HG02678 (cell line): ENCODE results near the gene MRPL58.
"Not testable (repeated sequence)": the region's sequence is repeated elsewhere in the genome, so short reads cannot be mapped to it uniquely, and the experiment has no call there.

ENCODE experiments used
- ATAC-seq: cut with Tn5 transposase; IDR thresholded peaks from one replicate; pipeline ENCODE4 v1.9.1; 2021; ENCODE audit warnings: mild to moderate bottlenecking, moderate library complexity; ENCODE audit not compliant: unreplicated experiment

MRPL58 gene

DNA sequence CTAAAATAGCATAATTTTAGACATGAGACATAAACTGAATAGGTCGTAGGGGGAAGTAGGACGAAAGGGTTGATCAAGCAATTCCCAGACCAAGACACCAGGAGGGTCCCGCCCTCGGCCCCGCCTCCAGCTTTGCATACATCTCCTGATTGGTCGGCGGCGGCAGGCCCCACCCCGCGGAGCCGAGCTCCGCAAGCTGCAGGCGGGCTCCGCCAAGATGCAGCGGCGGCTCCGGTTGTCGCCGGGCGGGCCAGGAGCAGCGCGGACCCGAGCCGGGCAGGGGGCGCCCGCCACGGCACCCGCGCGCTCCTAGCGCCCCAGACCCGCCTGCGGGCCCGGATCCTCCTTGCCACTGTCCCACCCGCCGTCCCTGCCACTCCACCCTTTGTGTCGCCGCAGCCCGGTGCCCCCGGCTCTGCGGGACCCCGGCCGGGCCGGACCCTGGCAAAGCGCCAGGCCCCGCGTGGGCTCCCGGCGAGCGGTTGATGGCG, 25.0 kb upstream of the MRPL58 start, which contains the start of gene CDR2L:
CDR2L (plus strand) TSS at position 215 of the 491 bp plus-strand sequence. CDS start 412 bp downstream, outside the sequence.
- ATAC-seq: peak; percentile 96

DNA sequence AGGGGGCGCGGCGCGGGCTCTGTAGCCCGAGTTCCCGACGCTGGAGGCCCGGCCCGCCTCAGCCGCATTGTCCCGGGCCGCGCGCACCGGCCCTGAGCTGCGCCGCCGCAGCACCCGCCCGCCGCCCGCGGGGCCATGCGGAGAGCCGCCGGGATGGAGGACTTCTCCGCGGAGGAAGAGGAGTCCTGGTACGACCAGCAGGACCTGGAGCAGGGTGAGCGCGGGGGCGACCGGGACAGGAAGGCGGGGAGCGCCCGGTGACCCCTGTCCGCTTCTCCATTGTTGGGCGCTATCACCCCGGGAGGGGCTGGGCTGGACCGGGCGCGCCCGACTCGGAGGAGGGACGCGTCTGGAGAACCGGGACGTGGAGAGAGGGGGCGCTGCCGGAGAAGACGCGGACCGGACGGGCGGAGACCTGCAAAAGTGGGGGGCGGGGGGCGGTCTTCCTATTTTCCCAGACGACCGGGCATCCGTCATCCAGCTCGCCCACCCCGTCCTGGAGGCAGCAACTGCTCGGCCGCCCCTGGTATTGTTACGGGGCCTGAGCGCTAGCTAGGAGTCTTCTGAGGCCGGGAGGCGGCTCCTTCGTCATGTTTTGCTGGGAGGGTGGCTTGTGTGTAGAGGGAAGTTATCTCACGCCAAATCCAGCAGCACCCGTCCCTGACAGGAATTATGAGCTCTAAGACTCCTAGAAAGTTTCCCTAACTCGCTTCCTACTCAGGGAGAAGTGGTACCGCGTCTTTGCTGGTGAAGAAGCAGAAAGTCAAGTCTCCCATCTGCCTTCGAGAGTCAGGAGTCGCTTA, 24.4 kb upstream of the MRPL58 start:
- ATAC-seq: peak; percentile 36

- no peak for ATAC-seq
Measured at GRCh38 chr17:74990581-74991105, 21.8 kb upstream of the MRPL58 start.

GRCh38 chr17:74992223-74992622, 20.2 kb upstream of the MRPL58 start:
- ATAC-seq: no peak

- no peak for ATAC-seq
Measured at GRCh38 chr17:74994440-74994839, 18.0 kb upstream of the MRPL58 start.

DNA sequence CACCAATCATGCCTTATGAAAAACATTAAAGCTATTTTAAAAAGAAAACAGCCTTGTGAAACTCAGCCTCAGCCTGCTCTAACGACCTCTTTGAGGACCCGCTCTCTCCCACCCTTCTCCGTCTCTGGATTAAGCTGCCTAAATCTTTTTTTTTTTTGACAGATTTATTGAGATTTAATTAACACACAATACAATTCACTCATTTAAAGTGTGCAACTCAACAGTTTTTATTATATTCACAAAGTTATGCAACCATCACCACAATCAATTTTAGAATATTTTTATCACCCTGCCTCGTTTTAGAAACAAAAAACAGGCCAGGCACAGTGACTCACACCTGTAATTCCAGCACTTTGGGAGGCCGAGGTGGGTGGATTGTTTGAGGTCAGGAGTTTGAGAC, 16.6 kb upstream of the MRPL58 start:
- no peak for ATAC-seq

DNA sequence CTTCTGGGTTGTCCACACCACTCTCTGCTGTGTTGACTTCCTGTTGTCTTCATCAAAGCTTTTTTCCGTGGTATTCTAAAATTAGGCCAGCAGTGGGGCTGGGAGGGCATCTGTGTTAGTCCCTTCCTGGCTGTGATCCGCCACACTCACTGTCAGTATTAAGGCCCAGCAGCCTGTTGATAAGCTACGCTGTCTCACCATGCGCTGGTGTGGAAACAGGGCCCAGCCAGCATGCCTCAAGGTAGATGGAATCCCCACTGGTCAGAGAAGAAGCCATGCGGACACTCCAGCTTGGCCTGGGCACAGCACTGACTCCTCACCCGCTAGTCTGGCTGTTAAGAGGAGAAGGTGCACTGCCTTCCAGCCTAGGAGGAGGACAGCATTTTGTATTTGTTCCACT, 13.7 kb upstream of the MRPL58 start:
- no peak for ATAC-seq

DNA sequence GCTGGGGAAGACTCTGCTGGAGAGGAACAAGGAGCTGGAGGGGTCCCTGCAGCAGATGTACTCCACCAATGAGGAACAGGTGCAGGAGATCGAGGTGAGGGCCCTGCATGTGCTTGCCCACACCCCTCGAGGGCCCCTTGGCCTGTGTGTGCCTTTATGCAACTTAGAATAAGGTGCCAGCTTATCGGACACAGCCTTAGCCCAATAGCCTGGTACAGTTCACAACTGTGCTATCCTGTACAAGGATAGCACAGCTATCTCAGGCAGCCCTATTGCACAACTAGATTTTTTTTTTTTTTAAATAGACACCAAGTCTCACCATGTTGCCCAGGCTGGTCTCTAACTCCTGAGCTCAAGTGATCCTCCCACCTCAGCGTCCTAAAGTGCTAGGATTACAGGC, 12.9 kb upstream of the MRPL58 start:
- ATAC-seq: no peak

DNA sequence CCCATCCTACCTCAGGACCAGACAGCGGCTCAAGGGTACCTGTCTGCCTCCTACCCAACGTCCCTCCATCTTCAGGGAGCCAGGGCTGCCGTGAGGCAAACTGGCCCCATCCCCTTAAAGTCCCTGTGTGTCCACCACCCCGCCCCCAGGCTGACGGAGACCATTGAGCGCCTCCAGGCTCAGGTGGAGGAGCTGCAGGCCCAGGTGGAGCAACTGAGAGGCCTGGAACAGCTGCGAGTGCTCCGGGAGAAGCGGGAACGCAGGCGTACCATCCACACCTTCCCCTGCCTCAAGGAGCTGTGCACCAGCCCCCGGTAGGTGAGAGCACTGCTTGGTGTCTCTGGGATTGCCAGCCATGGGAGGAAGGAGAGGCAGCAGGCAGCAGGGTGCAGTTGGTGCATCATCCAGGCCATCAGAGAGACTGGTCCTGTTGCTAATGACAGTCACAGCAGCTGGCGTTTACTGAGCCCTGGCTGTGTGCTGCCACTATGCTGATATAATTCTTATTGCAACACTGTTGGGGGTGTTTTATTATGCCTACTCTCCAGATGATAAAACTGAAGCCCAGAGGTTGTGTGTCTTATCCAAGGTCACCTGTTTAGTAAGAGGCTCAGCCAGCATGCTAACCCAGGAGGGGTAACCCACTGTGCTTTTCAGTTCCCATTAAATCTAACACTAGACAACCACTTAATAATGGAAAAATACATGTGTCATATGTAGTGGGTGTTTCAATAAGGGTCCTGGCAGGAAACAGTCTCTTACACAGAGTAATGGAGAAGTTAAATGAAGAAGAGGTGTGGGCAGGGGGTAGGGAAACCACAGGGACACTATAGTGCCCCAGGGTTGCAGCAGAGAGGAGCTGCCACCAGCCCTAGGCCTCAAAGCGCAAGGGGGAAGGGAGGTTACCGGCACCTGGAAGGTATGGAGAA, 10.3 kb upstream of the MRPL58 start:
- no peak for ATAC-seq

DNA sequence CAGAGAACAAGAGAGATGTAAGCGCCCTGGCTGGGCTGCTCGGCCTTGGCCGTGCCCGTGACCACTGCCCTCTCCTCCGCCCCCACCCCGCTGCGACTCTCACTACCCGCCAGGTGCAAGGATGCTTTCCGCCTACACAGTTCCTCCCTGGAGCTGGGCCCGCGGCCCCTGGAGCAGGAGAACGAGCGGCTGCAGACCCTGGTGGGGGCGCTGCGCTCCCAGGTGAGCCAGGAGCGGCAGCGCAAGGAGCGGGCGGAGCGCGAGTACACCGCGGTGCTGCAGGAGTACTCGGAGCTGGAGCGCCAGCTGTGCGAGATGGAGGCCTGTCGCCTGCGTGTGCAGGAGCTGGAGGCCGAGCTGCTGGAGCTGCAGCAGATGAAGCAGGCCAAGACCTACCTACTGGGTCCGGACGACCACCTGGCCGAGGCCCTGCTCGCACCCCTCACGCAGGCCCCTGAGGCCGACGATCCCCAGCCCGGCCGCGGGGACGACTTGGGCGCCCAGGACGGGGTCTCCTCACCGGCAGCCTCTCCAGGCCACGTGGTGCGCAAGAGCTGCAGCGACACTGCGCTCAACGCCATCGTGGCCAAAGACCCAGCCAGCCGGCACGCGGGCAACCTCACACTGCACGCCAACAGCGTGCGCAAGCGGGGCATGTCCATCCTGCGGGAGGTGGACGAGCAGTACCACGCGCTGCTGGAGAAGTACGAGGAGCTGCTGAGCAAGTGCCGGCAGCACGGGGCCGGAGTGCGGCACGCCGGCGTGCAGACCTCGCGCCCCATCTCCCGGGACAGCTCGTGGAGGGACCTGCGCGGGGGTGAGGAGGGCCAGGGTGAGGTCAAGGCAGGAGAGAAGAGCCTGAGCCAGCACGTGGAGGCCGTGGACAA, 9.2 kb upstream of the MRPL58 start:
- ATAC-seq: no peak

- no peak for ATAC-seq
Measured at GRCh38 chr17:75003957-75004355, 8.5 kb upstream of the MRPL58 start.

- ATAC-seq: no peak
Measured at GRCh38 chr17:75004371-75004770, 8.1 kb upstream of the MRPL58 start.

DNA sequence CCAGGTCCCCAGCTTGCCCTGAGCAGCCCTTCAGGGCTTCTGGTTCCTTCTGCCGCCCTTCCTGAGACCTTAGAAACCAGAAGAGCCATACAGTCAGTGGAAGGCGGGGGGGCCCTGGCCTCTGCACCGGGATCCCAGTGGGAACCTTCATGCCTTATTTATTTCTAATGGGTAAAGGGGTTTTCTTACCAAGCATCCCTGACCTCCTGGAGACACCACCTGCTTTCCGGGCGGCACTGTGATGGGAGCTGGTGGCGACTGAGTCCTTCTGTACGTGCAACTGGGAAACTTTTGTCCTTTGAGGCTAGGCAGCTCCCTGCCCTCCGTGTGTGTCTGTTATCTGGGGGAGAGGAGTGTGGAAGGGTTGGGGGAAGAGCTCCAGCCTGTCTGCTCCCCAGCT, 7.2 kb upstream of the MRPL58 start:
- ATAC-seq: no peak

- ATAC-seq: not testable (repeated sequence)
Measured at GRCh38 chr17:75006084-75006483, 6.4 kb upstream of the MRPL58 start.

- no peak for ATAC-seq
Measured at GRCh38 chr17:75006653-75007052, 5.8 kb upstream of the MRPL58 start.

- ATAC-seq: no peak
Measured at GRCh38 chr17:75008373-75008772, 4.1 kb upstream of the MRPL58 start.

GRCh38 chr17:75009139-75009724, 3.2 kb upstream of the MRPL58 start:
- no peak for ATAC-seq

- no peak for ATAC-seq
Measured at GRCh38 chr17:75010683-75011400, 1.6 kb upstream of the MRPL58 start.

- ATAC-seq: no peak
Measured at GRCh38 chr17:75011401-75012095, 922 bp upstream of the MRPL58 start.
